ENCODE data around the gene FRMPD2.
"Not testable (repeated sequence)": the region's sequence is repeated elsewhere in the genome, so short reads cannot be mapped to it uniquely, and the experiment has no call there.

The FRMPD2 gene

DNA sequence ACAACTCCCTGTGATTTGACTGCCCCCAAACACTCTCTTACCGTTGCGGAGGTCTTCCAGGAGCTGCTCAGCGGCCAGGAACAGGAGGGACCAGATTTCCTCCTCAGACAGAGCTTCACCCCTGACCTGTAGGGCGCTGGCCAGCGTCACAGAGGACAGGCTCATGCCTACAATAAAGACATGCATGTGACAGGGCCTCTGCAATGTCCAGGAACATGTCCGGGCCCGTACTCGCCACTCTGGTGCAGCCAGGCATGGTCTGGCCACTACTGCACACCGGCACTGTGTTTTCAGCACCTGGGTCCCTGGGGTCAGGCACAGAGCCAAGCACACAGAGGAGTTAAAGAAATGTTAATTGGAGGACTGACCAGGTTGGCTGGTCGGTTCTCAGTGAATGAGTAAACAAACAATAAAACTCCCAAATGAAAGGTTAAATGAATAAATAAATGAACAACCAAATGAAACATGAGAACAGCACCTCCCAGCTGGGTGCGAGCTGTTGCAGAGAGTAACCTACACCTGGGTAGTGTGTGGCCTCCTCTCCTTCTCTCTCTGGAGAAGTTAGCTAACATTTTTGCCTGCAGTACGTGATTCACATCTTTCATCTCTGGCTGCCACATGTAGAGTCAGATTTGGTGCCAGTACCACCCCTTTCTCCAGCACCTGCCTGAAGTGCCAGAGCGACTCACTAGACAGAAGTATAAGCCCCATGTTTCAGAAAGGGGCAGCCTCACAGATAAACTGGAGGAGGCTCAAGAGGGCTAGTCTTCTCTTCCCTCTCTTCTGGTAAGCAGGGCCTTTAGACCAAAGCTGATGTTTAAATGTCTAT is 22.8 kb downstream of the FRMPD2 start:
- no peak for DNase-seq

DNA sequence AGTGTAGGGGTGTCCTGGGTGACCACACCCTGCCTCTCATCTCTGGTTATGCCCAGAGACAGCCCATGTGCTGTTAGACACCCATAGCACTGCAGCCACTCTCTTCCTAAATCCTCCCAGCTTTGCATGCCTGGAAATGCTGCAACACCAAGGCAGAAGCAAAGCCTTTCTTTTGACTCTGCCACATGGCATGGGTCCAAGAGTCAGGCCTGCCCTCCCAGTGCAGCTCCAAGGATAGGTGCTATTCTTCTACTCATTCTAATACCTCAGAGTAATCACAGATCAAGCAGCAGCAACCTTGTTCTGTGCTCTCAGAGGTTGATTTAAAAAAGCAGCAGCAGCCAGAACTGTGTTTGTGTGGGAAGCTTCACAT is 23.4 kb downstream of the FRMPD2 start:
- no peak for DNase-seq

DNA sequence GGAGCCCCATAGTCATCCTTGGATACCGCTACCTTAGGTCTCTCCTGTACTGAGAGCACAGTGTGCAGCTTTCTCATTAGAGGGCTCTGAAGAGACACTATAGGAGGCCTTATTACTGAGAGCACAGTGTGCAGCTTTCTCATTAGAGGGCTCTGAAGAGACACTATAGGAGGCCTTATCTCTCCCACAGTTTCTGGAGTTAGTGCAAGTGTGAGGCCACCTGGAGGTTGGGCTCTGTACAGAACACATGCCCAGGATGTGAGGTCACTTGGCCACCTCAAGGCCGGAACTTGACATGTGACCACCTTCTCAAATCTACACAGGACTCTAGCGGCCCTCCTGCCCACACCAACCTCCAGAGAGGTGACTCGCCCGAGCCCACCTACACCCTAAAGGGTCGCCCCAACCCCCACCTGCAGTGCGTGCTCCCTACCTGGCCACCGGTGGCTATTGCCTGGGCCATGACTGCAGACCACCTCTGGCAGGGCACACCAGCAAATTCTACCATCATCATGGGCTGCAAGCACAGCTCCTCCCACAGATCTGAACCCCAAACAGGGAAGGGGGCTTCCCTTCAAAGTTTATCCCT is 24.6 kb downstream of the FRMPD2 start:
- DNase-seq = no peak

DNA sequence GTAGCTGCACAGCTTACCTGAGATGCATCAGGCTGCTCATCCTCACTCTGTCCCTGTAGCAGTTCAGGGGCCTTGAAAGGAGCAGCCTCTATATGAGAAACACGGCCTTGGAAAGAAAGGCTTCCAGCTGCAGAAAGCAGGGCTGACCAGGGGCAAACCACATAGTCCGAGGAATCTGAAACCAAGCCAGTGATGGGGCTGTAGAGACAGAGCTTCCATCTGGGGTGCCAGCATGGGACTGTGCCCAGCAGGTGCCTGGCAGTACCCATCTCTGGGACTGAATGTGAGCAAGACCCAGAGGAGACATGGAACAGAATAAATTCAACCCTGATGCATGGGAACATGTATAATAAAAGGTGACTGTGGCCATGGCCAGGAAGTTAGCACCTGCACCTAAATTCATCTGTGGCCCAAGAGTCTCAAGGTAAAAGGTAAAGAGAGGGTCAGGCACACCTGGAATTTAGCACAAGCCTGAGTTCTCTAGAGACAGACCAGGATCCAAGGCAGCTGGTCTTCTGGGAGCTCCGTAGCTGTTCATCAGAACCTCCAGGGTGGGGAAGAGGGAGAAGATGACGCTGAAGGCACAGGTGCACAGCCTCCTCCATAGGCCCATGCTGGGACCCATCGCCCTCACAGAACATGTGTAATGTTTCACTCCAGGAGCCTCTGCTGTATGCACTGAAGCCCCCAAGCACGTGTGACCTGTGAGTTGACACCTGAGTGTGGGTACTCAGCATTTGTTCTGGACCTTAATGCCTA is 25.3 kb downstream of the FRMPD2 start:
- DNase-seq = no peak

DNA sequence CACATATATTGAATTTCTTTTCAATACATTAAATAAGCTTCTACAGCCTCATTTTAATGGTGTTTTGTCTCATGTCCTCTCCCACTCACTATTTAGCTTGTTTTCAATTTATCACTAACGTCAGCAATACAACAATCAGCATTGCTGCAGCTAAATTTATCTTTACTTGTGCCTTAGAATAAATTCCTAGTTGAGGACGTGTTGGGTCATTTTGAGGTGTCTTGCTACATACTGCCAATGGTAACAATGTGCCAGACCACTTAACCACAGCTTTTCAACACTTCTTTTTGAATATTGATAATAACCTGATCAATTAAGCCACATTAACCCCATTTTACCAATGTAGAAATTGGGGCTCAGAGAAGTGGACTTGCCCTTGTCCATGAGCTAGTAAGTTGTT is 26.0 kb downstream of the FRMPD2 start:
- no peak for DNase-seq

DNA sequence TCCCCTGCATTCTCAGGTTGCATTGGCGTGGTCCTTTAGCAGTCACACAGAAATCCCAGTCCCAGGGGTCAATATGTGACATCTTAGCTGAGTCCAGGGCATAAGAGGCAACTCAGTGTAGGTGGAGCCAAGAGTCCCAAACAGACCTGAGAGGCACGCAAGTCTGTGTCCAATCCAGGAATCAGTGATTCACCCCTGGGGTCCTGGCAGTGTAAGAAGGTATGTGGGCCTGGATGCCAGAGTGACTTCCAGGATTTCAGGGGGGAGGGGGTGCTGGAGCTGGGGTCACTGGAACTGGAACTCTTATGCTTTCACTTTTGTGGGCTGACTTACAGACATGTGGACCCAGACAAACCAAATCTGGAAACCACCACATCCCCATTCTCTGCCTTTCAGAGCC is 26.8 kb downstream of the FRMPD2 start:
- DNase-seq = no peak

DNA sequence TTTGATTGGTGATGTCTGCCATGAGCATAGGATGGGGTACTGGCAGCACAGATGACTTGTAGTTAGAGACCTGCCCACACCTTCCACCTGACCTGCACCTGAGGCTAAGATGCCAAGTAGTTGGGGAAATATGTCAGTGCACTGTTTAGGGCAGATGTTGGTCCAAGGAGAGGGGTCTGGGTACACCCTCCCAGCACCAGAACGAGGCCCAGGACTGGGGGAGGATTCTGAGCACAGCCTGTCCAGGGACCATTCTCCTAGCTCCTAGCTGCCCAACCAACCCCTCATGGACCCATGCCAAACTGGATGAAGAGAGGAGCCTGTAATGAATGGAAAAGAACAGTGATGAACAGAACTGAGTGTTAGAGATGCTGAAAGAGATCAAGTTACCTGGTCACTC is 28.0 kb downstream of the FRMPD2 start:
- DNase-seq = no peak

DNA sequence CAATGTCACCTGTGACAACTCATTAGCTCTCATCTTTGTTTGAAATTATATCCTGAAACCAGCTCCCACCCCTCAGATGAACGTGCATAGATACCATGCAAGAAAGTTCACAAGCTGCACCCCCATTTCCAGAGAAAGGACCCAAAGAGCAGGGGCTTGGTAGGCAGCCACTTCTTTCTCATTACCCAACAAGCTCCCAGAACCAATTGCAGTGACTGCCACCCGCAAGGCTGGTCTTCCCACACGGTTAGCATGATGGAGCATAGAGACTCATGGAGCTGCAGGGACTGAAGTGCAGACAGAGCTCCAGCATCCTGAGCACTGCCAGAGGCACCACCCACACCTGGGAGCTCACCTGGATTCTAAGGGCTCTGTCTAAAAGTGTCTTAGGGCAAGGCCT is 28.5 kb downstream of the FRMPD2 start:
- no peak for DNase-seq

DNA sequence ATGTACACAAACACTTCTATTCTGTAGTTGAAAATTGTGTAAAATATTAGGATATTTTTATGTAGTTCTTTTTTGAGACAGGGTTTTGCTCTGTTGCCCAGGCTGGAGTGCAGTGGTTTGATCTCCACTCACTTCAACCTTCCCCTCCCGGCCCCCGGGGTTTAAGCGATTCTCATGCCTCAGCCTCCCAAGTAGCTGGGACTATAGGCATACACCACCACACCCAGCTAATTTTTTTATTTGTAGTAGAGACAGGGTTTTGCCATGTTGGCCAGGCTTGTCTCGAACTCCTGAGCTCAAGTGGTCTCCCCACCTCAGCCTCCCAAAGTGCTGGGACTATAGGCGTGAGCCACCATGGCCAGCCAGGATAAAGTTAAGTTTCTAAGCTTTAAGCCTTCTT is 30.6 kb downstream of the FRMPD2 start:
- not testable (repeated sequence) for DNase-seq

DNA sequence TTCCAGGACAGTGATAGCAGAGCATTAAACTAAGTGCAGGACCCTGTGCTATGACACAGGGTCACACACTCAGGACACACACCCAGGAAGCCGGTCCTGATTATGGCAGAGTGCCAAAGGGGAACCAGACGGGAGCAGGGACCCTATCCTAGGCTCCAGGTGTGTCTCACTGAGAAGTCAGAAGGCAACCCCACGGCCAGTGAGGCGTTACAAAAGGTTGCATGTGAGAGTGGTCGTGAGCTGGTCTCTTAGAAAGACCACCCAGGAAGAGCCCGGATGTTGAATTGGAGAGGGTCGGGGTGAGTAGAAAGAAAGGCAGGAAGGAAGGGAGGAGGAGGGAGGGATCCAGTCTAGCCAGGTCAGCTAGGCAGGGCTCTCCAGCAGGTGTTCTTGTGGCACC is 31.0 kb downstream of the FRMPD2 start:
- no peak for DNase-seq

DNA sequence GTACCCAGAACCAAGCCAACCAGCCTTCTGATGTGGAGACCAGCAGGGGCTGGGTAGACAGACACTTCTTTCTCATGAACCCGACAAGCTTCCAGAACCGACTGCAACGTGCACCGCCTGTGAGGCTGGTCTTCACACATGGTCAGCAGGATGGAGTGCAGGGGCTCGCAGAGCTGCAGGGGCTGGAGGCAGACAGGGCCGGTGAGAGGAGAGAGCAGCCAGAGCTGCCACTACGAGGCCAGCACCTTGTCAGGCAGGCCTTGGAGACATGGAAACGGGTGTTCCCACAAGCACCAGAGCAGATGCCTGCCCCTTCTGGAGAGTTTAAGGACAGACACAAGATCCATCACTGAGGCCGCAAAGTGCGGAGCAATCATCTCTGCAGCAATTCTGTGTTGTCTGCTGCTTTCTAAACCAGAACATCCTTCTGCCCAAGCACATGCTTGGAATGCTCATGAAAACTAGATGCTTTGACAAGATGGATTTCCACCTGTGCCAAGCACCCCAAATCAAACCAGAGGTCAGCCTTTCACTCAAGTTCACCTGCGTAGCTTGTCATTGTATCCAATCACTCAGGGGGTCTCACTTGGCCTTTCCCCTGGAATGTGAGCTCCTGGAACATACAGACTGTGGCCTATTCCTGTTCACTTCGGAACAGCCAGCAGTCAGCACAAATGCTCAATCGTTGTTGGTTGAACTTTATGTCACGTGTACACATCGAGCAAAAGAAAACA is 32.2 kb downstream of the FRMPD2 start:
- DNase-seq = no peak

DNA sequence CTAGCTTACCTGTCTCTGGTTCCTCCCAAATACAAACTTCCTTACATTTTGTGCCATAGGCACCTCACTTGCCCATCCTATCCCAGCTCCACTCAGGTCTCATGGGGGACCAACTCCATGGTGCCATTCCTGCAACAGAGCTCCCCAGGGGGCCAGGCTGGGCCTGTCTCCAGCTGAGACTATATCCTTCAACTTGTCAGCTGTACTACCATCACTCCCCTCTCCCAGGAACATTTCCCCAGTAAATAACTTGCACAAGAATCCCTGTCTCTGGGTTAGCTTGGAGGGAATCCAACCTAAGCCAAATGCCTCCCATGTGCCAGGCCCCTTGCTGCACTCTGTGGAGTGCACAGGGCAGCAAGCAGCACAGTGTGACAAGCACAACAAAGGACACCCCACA is 33.2 kb downstream of the FRMPD2 start:
- DNase-seq = no peak

DNA sequence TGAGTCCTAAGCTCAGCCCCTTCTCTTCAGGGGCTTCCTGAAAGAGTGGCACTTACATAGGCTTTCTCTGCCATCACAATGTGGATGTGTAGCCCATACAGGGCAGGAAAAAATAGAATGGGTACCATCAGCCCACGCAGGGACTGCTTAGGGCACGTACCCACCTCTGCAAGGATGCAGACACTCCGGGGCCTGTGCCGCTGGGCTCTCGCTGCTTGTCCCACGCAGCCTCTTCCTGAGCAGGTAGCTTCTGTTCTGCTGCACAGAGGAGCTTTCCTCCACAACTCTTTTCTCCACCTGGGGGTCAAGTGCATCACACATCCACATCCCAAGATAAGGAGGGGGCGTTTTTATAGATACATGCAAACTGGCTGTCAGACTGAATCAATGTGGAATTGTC is 34.3 kb downstream of the FRMPD2 start:
- no peak for DNase-seq

DNA sequence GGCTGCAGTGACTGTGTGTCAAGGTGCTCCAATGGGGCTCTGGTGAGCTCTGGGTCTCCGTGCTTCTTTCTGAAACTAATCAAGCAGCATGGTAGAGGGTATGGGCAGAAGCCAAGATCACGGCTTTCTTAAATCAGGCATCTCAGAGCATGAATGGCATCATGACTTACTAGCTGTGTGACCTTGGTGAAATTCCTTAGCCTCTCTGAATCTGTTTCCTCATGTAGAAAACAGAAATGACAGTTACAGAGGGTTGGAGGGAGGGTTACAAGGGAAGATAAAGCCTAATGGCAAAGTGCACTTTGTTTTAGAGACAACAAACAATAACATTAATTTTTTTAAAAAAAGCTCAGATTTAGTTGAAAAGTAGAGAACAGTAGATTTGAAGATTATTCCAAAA is 34.9 kb downstream of the FRMPD2 start:
- no peak for DNase-seq

DNA sequence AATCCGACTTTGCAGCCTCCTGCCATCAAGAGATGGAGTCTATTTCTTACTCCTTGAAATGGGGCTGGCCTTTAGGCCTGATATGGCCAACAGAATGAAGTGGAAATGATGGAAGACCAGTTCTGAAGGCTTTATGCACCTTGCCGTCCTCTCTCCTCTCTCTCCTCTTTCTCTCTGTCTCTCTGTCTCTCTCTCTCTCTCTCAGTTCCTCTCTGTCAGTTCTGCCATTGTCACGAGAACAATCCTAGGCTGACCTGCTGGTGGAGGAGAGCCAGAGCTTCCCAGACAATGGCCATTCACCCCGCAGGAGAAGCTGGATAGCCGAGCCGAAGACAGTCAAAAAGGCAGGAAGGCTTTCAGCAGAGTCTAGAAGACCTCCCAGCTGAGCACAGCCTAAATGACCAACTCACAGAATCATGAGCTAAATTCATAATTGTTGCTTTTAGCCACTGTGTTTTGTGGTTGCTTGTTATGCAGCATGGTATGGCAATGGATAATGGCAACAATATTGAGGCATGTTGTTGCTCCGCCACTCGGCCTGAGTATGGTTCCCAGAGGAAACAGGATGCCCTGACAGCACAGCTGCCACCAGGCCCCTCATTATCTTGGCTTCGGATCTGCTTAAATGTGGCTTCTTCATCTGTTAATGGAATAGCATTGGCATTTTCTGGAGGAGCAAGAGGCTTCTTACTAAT is 35.5 kb downstream of the FRMPD2 start:
- no peak for DNase-seq

DNA sequence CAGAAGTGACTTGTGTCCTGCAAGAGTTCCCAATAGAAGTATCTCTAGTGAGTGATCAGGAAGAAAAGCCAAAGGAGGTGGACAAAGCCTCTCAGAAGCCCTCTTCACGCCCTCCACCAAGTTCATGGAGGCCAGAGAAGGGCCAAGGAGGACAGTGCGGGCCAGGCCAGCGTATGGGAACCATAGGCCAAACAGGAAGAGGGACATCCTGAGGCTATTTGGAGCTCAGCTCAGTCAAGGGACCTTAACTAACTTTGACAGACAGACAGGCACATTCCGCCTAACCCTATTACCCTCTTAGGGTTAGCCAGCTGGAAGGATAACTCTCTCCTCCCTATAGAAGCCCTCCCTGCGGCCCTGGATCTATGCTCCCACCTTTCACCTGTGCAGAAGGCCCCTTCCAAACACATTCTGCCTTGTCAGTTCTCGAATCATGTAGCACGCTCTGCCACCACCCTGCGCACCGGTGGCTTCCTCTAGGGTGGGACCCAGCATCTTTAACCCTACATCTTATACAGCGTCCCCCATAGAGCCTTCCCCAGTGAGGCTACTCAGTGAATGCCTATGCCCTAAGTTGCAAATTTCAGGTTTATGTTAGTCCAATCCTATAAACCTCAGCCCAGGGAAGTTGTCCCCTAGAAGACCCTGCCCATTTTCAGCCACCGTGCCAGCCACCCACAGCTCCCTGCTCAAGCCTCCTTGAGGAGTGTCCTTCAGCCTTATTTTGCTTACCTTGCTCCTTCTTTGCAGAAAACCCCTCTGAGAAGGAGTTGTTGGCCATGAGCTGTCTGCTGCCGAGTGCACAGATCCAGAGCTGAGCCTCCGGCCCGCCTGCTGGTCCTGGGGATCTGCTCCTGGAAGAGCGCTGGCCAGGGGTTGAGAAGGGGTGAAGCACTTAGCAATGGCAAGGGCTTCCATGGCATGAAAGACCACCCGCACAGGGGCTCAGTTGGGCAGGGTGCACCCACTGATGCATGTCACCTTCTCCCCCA is 36.9 kb downstream of the FRMPD2 start:
- no peak for DNase-seq

DNA sequence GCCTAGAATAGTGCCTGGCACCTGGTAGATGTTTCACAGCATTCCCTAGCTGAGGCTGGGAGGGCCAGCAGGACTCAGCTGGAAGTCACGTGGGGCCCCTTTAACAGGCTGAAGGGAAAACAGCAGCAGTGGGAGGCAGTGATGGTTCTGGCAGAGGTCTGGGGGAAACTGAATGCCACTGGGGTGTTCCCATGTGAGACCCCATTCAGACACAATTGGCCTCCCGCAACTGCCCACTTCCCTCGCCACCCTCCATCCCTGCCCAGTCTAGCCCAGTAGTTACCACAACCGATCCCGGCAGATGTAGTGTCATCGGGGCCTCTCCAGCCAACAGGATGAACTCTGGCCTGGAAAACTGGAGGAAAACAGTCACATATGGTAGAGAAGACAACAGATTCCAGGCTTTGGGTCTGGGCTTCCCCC is 38.3 kb downstream of the FRMPD2 start:
- no peak for DNase-seq

DNA sequence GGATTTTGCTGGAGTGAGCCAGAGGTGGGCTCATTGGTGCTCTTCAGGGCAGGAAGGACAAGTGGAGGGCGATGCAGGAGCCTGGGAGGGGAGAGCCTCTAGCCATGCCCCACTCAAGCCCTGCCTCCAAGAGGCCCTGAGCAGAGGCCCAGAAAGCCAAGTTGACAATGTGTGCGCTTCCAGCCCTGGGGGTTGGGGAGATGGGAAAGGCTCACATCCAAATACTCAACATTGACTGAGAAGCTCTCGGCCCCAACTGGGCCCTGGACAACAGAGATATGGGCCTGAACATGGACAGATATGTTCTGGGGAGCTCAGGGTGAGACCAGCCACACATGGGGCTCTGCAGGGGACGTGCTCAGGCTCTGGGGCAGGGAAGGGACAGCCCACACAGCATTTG is 39.0 kb downstream of the FRMPD2 start:
- DNase-seq = no peak

DNA sequence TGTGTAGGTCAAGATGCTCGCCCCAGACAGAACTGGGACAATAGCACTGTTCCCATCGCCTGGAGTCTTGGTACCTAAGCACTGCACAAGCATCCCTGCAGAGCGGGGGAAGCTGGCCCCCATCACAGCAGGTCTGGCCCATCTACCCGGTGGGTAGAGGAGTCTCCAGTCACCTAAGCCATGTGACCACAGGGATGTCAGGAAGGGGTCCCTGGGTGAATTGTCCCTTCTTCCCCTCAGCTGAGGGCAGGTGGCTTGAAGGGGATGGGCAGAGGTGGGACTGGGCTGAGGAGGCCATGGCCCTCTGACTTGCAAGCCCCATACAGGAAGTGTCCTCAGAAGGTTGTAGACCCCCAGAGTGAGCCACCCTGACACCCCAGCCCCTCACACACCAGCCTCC is 39.7 kb downstream of the FRMPD2 start:
- no peak for DNase-seq

DNA sequence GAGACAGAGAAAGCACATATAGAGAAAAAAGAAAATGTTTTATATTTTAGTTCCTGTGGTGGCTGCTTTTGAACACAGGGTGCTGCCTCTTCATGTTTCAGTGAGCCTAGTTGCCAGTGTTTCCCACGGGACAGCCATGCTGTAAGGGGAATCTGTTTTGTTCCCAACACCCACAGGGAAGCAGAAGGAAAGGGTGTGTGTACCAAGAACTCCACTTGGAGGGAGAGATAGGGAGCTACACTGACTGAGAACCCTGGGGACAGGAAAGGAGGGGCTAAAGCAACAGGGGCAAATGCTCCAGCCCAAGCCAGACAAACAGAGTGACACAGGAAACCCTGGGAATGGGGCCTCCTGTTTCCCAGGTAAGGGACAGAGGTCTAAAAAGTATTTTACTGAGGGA is 40.2 kb downstream of the FRMPD2 start:
- no peak for DNase-seq

DNA sequence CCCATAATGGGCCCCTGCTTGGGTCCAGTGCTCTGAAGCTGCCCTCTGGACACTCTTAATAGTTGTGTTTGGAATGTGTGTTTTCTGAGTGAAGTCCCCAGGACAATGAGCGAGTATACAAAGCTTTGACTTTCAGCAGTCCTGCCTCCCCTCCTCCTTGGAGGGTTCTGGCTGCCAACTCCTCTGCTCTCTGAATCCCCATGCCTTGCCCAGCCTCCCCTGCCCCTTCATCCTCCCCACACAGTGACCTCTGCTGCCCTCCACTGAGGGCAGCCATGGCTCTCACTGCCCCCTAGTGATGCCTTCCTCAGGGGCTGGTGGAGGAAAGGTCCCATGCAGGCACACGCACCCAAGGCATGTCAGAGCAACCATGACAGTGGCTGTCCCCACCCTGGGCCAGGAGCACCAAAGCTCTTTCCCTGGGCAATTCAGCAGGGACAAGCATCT is 40.9 kb downstream of the FRMPD2 start:
- no peak for DNase-seq

All from Kasumi-1 (cell line).